ENCODE results near the gene DPCD.

Gene DPCD

DNA sequence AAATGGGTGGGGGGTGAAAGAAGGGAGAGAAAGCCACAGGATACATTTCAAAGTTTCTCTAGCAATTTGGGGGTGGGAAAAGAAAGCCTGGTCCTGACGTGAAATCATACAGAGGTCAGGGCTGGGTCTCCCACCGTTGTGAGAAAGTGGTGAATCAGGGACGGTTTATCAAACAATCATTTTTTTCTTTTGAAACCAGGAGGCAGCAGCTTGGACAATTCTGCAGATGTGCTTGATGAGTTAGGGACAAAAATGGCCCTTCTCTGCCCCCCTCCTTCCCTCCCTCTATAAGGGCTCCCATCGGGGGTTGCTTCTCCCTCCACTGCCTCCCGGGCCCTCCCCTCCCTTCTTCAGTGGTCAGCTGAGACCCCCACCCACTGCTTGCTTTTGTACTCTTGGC, 63.2 kb downstream of the DPCD start:
- H2AFZ ChIP-seq (ENCODE audit: low read depth, low read length): no peak overlapping the region
- no peak overlapping the region for H3K4me3 ChIP-seq (ENCODE audit: low read depth in 1 of 2, low read length in 2 of 2)
- H3K9me3 ChIP-seq (ENCODE audit: insufficient read depth, low read length, severe bottlenecking): no peaks in the 10 kb centered on the region
- no peak overlapping the region for H3K9ac ChIP-seq (ENCODE audit: low read depth, low read length)
- TF ChIP-seq, protein P1, sequence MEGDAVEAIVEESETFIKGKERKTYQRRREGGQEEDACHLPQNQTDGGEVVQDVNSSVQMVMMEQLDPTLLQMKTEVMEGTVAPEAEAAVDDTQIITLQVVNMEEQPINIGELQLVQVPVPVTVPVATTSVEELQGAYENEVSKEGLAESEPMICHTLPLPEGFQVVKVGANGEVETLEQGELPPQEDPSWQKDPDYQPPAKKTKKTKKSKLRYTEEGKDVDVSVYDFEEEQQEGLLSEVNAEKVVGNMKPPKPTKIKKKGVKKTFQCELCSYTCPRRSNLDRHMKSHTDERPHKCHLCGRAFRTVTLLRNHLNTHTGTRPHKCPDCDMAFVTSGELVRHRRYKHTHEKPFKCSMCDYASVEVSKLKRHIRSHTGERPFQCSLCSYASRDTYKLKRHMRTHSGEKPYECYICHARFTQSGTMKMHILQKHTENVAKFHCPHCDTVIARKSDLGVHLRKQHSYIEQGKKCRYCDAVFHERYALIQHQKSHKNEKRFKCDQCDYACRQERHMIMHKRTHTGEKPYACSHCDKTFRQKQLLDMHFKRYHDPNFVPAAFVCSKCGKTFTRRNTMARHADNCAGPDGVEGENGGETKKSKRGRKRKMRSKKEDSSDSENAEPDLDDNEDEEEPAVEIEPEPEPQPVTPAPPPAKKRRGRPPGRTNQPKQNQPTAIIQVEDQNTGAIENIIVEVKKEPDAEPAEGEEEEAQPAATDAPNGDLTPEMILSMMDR (IDR thresholded peaks at IDR 0.05; ENCODE audit: borderline replicate concordance, extremely low read depth, low read length, poor library complexity, severe bottlenecking): no peak
- TF ChIP-seq EZH2 (IDR thresholded peaks at IDR 0.05; ENCODE audit: borderline replicate concordance, low read depth, low read length, severe bottlenecking): no peak
- no peaks in the 10 kb centered on the region for H3K4me1 ChIP-seq (ENCODE audit: insufficient read depth, low read length)
- no peak for DNase-seq
- no peak overlapping the region for H3K27ac ChIP-seq (ENCODE audit: low read length)
- no peaks in the 10 kb centered on the region for H3K27me3 ChIP-seq (ENCODE audit: insufficient read depth, low read length, poor library complexity)
- H3K4me2 ChIP-seq (ENCODE audit: insufficient read depth, low read length): no peak overlapping the region
- peaks cover 53% of the 10 kb centered on the region for H3K36me3 ChIP-seq (ENCODE audit: insufficient read depth, low read length)
- H4K20me1 ChIP-seq (ENCODE audit: insufficient read depth, low read length): 0 out of 2 replicates have a peak, but pooled peaks cover 3% of the 10 kb centered on the region
- no peak for ATAC-seq (ENCODE audit: insufficient read depth, low read depth)
- no peaks in the 10 kb centered on the region for H3K79me2 ChIP-seq (ENCODE audit: insufficient read depth, low read length)

DNA sequence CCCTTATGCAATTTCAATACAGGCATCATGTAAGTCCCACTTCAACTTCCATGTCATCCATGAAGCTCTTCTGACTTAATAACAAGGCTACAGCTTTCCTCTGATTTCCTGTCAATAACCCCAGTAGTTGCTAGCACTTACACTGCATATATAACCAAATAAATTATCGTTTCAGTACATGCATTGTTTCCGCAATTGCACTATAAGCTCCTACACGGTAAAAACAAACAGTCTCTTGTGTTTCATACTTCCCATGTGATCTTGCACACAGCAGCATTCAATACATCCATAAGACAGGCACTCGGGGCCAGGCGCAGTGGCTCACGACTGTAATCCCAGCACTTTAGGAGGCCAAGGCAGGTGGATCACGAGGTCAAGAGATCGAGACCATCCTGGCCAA, 65.4 kb downstream of the DPCD start:
- Histone ChIP-seq H3K4me1 (ENCODE audit: insufficient read depth, low read length) (no peaks in the 10 kb centered on the region), H3K27me3 (ENCODE audit: insufficient read depth, low read length, poor library complexity) (no peaks in the 10 kb centered on the region), H2AFZ (ENCODE audit: low read depth, low read length) (no peak overlapping the region), H3K79me2 (ENCODE audit: insufficient read depth, low read length) (no peaks in the 10 kb centered on the region), H3K4me2 (ENCODE audit: insufficient read depth, low read length) (no peak overlapping the region), H3K36me3 (ENCODE audit: insufficient read depth, low read length) (peaks cover 47% of the 10 kb centered on the region), H4K20me1 (ENCODE audit: insufficient read depth, low read length) (0 out of 2 replicates have a peak, but pooled peaks cover 3% of the 10 kb centered on the region), H3K9me3 (ENCODE audit: insufficient read depth, low read length, severe bottlenecking) (no peaks in the 10 kb centered on the region), H3K27ac (ENCODE audit: low read length) (no peak overlapping the region), H3K4me3 (ENCODE audit: low read depth in 1 of 2, low read length in 2 of 2) (no peak overlapping the region), H3K9ac (ENCODE audit: low read depth, low read length) (no peak overlapping the region)
- no peak for DNase-seq
- ATAC-seq (ENCODE audit: insufficient read depth, low read depth): no peak
- TF ChIP-seq, protein P1 (IDR thresholded peaks at IDR 0.05; ENCODE audit: borderline replicate concordance, extremely low read depth, low read length, poor library complexity, severe bottlenecking): no peak
- TF ChIP-seq EZH2 (IDR thresholded peaks at IDR 0.05; ENCODE audit: borderline replicate concordance, low read depth, low read length, severe bottlenecking): no peak

DNA sequence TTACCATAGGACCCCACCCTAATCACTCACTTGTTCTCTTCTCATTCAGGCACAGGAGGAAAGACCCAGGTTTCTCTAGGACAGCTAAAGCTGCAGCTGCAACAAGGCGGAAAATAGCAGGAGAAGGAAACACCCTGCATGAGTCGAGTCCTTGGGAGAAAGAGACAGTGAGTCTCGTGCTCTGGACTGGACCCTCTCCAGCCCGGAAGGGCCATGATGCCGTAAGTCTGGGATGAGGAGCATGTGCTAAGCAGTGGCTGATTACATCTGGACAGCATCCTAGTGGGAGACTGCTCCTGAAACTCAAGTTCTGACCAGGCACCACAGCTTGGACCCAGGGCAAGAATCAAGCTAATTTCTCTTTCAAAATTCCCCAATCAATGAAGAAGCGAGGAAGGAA, 67.4 kb downstream of the DPCD start:
- ATAC-seq (ENCODE audit: insufficient read depth, low read depth) (no peak), DNase-seq (no peak)

More for the DNA sequence above, 67.4 kb downstream of the DPCD start:
- TF ChIP-seq, protein P1 (IDR thresholded peaks at IDR 0.05; ENCODE audit: borderline replicate concordance, extremely low read depth, low read length, poor library complexity, severe bottlenecking): no peak
- TF ChIP-seq EZH2 (IDR thresholded peaks at IDR 0.05; ENCODE audit: borderline replicate concordance, low read depth, low read length, severe bottlenecking): no peak
- no peaks in the 10 kb centered on the region for H3K9me3 ChIP-seq (ENCODE audit: insufficient read depth, low read length, severe bottlenecking)
- H4K20me1 ChIP-seq (ENCODE audit: insufficient read depth, low read length): 0 out of 2 replicates have a peak, but pooled peaks cover 3% of the 10 kb centered on the region
- no peak overlapping the region for H3K4me3 ChIP-seq (ENCODE audit: low read depth in 1 of 2, low read length in 2 of 2)
- H3K27me3 ChIP-seq (ENCODE audit: insufficient read depth, low read length, poor library complexity): no peaks in the 10 kb centered on the region
- peaks cover 59% of the 10 kb centered on the region for H3K36me3 ChIP-seq (ENCODE audit: insufficient read depth, low read length)
- no peak overlapping the region for H3K27ac ChIP-seq (ENCODE audit: low read length)
- H3K9ac ChIP-seq (ENCODE audit: low read depth, low read length): no peak overlapping the region
- no peaks in the 10 kb centered on the region for H3K4me1 ChIP-seq (ENCODE audit: insufficient read depth, low read length)
- no peak overlapping the region for H3K4me2 ChIP-seq (ENCODE audit: insufficient read depth, low read length)
- no peak overlapping the region for H2AFZ ChIP-seq (ENCODE audit: low read depth, low read length)
- no peaks in the 10 kb centered on the region for H3K79me2 ChIP-seq (ENCODE audit: insufficient read depth, low read length)
